GM19324 (cell line): ENCODE results near the gene TMEM120A.

Experiments used
- ATAC-seq: cut with Tn5 transposase; IDR thresholded peaks from one replicate; pipeline ENCODE4 v1.9.1; 2021; ENCODE audit warnings: mild to moderate bottlenecking, moderate library complexity; ENCODE audit not compliant: unreplicated experiment, low FRiP score

TMEM120A gene

DNA sequence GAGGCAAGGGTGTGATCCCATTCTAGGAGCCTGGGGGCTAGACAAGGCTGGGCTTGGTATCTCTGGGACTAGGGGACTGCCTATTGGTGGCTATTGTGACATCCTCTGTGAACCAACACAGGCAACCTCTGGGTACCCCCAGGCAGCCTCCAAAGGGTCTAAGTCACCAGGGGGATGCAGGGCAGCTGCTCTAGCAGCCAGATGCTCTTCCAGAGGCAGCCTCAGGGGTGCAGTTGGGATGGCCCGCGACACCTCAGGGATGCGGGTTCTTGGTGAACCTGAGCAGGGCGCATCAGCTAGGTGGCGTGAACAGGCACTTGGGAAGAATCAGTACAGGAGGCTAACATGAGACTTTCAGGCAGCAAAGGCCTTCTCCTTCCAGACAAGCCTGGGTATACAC, 1.6 kb upstream of the TMEM120A start:
- ATAC-seq, result no peak

DNA sequence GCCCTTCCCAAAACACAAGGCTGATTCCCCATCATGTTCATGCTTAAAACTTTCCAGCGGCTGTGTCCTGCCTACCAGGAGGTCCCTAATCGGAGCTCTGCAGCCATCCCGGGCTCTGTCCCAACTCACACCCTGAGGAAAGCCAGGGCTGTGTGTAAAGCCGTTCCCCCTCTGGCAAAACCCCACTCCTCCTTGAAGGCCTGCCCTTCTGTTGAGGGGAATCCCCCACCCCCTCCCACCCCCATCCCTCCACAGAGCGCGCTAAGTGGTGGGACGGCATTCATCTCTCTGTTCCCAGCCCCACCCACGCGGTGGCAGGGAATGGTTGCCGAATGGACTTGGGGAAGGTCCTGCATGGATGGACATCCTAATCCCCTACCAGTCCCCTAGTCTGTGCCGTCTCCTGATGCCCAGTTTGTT, 667 bp upstream of the TMEM120A start:
- no peak for ATAC-seq

GRCh38 chr7:75993689-75994387, 557 bp downstream of the TMEM120A start:
- ATAC-seq, result no peak

DNA sequence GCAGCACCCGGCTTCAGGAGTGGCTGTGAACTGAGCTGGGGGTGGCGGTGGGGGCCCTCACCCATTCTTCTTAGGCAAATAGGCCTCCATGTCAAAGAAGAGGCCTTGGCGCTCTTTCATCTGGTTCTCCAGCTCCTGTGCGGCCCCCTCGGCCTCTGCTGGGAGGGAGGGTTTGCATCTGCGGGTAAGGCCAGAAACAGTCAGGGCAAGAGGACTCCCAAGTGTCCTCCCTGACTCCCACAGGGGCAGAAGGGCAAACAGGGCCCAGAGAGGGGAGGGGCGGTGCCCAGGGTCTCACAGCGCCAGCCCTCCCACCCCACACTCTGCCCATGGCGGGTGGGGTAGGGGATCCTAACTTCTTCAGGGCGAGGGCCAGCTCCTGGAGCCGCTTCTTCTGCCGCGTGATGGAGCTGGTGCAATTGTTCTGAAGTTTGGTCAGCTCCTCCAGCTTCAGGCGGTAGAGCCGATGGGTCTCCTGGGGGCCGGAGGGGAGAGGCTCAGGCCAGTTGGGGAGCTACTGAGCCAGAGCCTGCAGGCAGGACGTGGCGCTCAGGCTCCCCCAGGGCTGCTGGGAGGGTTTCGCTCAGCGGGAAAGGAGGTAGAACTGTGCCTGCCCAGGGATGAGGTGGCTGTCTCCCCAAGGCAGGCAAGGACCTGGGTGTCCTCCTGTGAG, 2.2 kb downstream of the TMEM120A start:
- ATAC-seq, result no peak

DNA sequence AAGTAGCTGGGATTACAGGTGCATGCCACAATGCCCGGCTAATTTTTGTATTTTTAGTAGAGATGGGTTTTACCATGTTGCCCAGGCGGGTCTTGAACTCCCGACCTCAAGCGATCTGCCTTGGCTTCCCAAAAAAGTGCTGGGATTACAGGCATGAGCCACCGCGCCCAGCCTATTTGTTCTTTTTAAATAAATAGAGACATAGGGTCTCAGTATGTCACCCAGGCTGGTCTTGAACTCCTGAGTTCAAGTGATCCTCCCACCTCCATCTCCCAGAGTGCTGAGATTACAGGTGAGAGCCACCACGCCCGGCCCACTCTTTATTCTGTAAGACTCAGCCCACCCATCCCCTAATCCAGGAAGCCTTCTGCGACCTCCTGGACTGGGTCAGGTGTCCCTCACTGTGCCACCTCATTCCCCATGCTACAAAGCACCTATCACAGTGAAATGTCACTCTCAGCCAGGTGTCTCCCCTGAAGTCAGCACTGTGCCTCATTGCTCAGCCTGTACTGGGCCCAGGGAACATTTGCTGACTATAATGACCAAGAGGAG, 2.8 kb downstream of the TMEM120A start:
- ATAC-seq, result no peak

GRCh38 chr7:75989500-75990388, 4.7 kb downstream of the TMEM120A start:
- no peak for ATAC-seq

DNA sequence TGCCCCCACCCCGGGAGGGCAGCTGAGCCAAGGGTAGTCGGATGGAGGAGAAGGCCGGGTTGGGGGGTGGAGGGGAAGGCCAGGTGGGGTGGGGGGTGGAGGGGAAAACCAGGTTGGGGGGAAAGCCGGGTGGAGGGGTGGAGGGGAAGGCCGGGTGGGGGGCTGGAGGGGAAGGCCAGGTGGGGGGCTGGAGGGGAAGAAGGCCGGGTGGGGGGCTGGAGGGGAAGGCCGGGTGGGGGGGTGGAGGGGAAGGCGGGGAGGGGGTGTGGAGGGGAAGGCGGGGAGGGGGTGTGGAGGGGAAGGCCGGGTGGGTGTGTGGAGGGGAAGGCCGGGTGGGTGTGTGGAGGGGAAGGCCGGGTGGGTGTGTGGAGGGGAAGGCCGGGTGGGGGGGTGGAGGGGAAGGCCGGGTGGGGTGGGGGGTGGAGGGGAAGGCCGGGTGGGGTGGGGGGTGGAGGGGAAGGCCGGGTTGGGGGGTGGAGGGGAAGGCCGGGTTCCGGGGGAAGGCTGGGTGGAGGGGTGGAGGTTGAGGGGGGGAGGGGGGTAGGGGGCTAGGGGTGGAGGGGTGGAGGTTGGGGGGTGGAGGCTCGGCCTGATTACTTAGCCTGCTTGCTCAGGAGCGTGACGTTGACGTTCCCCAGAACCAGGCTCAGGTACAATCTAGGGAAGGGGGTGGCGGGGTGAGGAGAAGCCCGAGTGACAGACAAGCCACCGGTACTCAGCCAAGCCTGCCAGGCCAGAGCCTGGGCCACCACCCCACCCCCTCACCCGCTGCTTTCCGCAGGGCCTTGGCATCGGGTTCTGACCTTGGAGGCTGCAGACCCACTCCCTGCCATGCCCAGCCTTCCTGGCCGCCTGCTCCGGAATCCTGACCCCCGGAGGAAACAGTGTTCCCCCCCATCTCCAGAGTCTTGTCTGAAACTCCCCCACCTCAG, 5.6 kb downstream of the TMEM120A start:
- no peak for ATAC-seq

GRCh38 chr7:75987805-75988567, 6.4 kb downstream of the TMEM120A start:
- ATAC-seq, result no peak

DNA sequence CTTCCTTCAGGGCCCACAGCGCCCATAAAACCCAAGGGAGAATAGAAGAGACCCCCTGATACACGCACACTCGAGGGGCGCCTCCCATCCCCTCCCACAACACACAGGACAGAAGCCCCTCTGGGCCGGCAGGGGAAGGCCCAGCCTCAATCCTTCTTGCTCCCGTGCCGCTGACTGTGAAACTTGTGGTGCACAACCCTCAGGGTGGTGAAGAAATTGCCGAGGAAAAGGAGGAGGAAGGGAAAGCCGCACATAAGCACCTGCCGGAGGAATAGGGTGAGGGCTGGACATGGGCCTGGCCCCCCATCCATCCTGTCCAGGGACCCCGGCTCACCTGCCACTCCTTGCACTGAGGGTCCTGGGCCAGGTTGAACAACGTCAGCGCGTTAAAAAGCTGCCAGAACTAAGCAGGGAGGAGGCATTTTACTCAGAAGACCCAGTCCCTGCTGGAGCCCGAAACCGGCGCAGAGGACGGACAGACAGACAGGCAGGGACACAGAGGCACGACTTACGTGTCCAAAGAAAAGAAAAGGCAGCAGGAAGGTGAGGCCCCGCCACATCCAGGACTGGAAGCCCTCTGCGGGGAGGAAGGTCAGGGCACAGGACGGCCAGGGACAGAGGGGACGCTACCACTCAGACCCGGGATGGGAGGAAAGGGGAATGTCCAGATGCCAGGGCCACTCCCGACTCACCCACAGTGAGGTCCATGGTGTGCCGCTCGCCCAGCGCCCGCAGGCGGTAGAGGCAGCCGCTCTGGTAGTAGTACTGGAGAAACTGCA, 7.2 kb downstream of the TMEM120A start:
- ATAC-seq, result no peak

DNA sequence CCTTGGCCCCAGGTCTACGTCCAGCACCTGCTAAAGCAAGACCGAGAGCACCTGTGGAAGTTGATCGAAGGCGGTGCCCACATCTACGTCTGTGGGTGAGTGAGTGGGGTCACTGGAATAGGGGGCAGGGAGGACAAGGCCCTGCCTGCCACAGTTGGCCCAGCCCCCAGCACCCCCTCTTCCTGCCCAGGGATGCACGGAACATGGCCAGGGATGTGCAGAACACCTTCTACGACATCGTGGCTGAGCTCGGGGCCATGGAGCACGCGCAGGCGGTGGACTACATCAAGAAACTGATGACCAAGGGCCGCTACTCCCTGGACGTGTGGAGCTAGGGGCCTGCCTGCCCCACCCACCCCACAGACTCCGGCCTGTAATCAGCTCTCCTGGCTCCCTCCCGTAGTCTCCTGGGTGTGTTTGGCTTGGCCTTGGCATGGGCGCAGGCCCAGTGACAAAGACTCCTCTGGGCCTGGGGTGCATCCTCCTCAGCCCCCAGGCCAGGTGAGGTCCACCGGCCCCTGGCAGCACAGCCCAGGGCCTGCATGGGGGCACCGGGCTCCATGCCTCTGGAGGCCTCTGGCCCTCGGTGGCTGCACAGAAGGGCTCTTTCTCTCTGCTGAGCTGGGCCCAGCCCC, 8.1 kb downstream of the TMEM120A start:
- no peak for ATAC-seq

DNA sequence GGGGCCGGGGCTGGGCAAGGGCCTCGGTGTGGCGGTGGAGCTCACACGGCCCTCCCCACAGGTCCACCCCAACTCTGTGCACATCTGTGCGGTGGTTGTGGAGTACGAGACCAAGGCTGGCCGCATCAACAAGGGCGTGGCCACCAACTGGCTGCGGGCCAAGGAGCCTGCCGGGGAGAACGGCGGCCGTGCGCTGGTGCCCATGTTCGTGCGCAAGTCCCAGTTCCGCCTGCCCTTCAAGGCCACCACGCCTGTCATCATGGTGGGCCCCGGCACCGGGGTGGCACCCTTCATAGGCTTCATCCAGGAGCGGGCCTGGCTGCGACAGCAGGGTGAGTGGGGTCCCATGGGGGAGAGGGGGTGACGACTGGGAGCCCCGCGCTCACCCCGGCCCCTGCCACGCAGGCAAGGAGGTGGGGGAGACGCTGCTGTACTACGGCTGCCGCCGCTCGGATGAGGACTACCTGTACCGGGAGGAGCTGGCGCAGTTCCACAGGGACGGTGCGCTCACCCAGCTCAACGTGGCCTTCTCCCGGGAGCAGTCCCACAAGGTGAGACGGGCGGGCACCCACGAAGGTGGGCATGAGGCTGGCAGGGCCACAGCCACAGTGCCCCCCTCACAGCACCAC, 8.8 kb downstream of the TMEM120A start:
- no peak for ATAC-seq

DNA sequence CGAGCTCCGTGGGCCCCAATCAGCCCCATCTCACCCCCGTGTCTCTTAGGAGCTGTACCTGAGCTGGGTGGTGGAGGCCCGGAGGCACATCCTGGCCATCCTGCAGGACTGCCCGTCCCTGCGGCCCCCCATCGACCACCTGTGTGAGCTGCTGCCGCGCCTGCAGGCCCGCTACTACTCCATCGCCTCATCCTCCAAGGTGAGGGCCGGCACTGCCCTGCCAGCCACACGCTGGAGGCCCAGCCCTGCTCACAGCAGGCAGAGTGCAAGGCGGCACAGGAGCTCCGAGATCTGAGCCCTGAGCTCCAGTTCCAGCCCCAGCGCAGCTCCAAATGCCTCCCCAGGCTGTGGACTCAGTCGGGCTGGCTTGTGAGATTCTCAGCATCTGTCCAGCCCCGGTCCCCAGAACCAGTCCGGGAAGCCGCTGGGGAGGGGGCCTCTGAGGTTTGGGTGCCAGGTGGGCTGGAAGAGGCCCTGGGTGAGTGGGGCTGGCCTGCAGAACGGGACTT, 9.3 kb downstream of the TMEM120A start:
- ATAC-seq, result no peak

- ATAC-seq, result no peak
Measured at GRCh38 chr7:75984130-75985008, 10.0 kb downstream of the TMEM120A start.

GRCh38 chr7:75983471-75984129, 10.8 kb downstream of the TMEM120A start:
- no peak for ATAC-seq

GRCh38 chr7:75982306-75983064, 11.9 kb downstream of the TMEM120A start:
- ATAC-seq, result no peak
